HepG2 (cell line): ENCODE measurements around the gene PRR5L. TPM values are rescaled to one million over a fixed set of nuclear protein-coding genes. Genes with fewer than 3 reads are reported as not detected.

Experiments
- ATAC-seq: fragments of 200-7000 bp; cut with Tn5 transposase; 3 replicates; pipeline ENCODE4 v1.9.1; 2020; ENCODE audit warnings: mild to moderate bottlenecking, moderate library complexity
- BruUV-seq: library from RNA; stranded (reverse); fragments of 400-500 nt; replicated peaks from 2 replicates; lab custom pipeline; 2021; lab: Mats Ljungman, UMichigan
- CTCF ChIA-PET: fragments of 300-600 bp; formaldehyde crosslinking; extraction: SDS; loops from one replicate; lab custom pipeline; 2021; ENCODE audit warnings: low total read pairs, inconsistent platforms, low intra/inter-chr PET ratio; lab: Yijun Ruan, JAX
- POLR2A ChIA-PET: fragments of 350-600 bp; sonication (Branson Sonifier 250); formaldehyde crosslinking; loops from one replicate; lab custom pipeline; 2020; ENCODE audit warnings: antibody characterized with exemption, inconsistent platforms; lab: Yijun Ruan, JAX
- DNase-seq: peaks from one replicate; pipeline ENCODE4 v3.0.0-alpha.2; 2015; ENCODE audit warnings: low spot score
- FAIRE-seq: peaks from 3 replicates; lab custom pipeline; 2011; peaks lifted over from hg19 to GRCh38; lab: Jason Lieb, UNC
- H2AFZ ChIP-seq: one replicate; pipeline ENCODE4 v1.6.1; 2011; ENCODE audit warnings: low read length, inconsistent platforms
- H3K27ac ChIP-seq: fragments of 300-600 bp; 3 replicates; pipeline ENCODE4 v1.8.0; 2011; ENCODE audit warnings: mixed run types, mild to moderate bottlenecking, mixed read lengths, low read length, inconsistent platforms; ENCODE audit not compliant: insufficient read depth; ENCODE audit errors: extremely low read length
- H3K27me3 ChIP-seq, 2 experiments: fragments of 200-600 bp in 1 of 2; 2 replicates in 1 of 2; 3 replicates in 1 of 2; pipeline versions ENCODE4 v1.6.0 to v1.8.0; 2011; ENCODE audit warnings: low read length in 2 of 2, mild to moderate bottlenecking in 2 of 2, moderate library complexity in 2 of 2, inconsistent platforms in 1 of 2; ENCODE audit not compliant: insufficient read depth in 2 of 2, control insufficient read depth in 1 of 2
- H3K36me3 ChIP-seq, 2 experiments: fragments of 200-600 bp in 1 of 2; replicated peaks in 1 of 2; 2 replicates in 1 of 2; 3 replicates in 1 of 2; pipeline versions ENCODE4 v1.5.1 to v1.8.0; 2011; ENCODE audit warnings: low read length in 2 of 2, inconsistent platforms in 1 of 2; ENCODE audit not compliant: insufficient read depth in 2 of 2, control insufficient read depth in 1 of 2
- H3K4me1 ChIP-seq: 2 replicates; pipeline ENCODE4 v1.5.1; 2012; ENCODE audit warnings: low read length, inconsistent platforms; ENCODE audit not compliant: insufficient read depth
- H3K4me2 ChIP-seq: 2 replicates; pipeline ENCODE4 v1.6.0; 2011; ENCODE audit warnings: low read depth, low read length, inconsistent platforms
- H3K4me3 ChIP-seq, 3 experiments: fragments of 200-600 bp in 1 of 3; sonication (generic), shearing (Covaris generic) in 1 of 3; replicated peaks in 1 of 3; 2 replicates each; pipeline ENCODE4 v1.5.1; 2011 to 2016; ENCODE audit warnings: low read length in 3 of 3, inconsistent platforms in 2 of 3, low read depth in 2 of 3, mild to moderate bottlenecking in 2 of 3, control low read depth in 1 of 3, mixed read lengths in 1 of 3; ENCODE audit not compliant: insufficient read depth in 1 of 3
- H3K79me2 ChIP-seq: one replicate; pipeline ENCODE4 v1.6.1; 2011; ENCODE audit warnings: low read length, inconsistent platforms; ENCODE audit not compliant: insufficient read depth
- H3K9ac ChIP-seq: 2 replicates; pipeline ENCODE4 v1.6.0; 2011; ENCODE audit warnings: mild to moderate bottlenecking, low read depth, low read length, inconsistent platforms; ENCODE audit not compliant: insufficient read depth
- H3K9me3 ChIP-seq: 2 replicates; pipeline ENCODE4 v1.5.1; 2012; ENCODE audit warnings: mild to moderate bottlenecking, low read length
- H4K20me1 ChIP-seq: 2 replicates; pipeline ENCODE4 v1.6.0; 2011; ENCODE audit warnings: inconsistent platforms, mild to moderate bottlenecking, low read length, moderate library complexity; ENCODE audit not compliant: insufficient read depth
- HNRNPL ChIP-seq: fragments of 200-400 bp; formaldehyde crosslinking; IDR thresholded peaks from 2 replicates; pipeline ENCODE4 v1.6.1; 2017; ENCODE audit warnings: mild to moderate bottlenecking, low read depth, low read length
- MEIS2 ChIP-seq: sonication (generic); formaldehyde crosslinking; IDR thresholded peaks from 2 replicates; pipeline ENCODE4 v1.9.0; 2021; ENCODE audit warnings: mild to moderate bottlenecking, missing genetic modification reagents
- RELA ChIP-seq: sonication (generic); formaldehyde crosslinking; IDR thresholded peaks from 2 replicates; pipeline ENCODE4 v1.4.0; 2020; ENCODE audit warnings: missing genetic modification reagents
- SMARCE1 ChIP-seq: fragments of 450-650 bp; IDR thresholded peaks from 2 replicates; pipeline ENCODE4 v1.6.1; 2017; ENCODE audit warnings: borderline replicate concordance
- TARDBP ChIP-seq: sonication (generic); formaldehyde crosslinking; IDR thresholded peaks from 2 replicates; pipeline ENCODE4 v1.8.0; 2022; ENCODE audit warnings: mild to moderate bottlenecking, missing genetic modification reagents
- ZNF143 ChIP-seq: sonication (generic); formaldehyde crosslinking; IDR thresholded peaks from 2 replicates; pipeline ENCODE4 v1.4.0; 2020; ENCODE audit warnings: missing genetic modification reagents
- ZNF570 ChIP-seq: sonication (generic); formaldehyde crosslinking; IDR thresholded peaks from 2 replicates; pipeline ENCODE4 v1.4.0; 2020; ENCODE audit warnings: mild to moderate bottlenecking, missing genetic modification reagents, borderline replicate concordance
- WGBS: methylation state at CpG from one replicate; pipeline ENCODE4 v1.1.6; 2017; ENCODE audit warnings: low lambda C conversion rate; 5-methylcytosine and 5-hydroxymethylcytosine counted together
- in situ Hi-C: cut with HindIII; loops from 2 replicates; pipeline ENCODE4 v1.10.0; 2017; ENCODE audit warnings: low pct_unique_long_range_greater_than_20kb; ENCODE audit not compliant: extremely low pct_ligation_motif_present
- intact Hi-C: fragments of 100-400 bp; cut with micrococcal nuclease; formaldehyde crosslinking; loops from one replicate; pipeline ENCODE4 v1.10.0; 2022; ENCODE audit not compliant: unreplicated experiment
- polyA plus RNA-seq, 8 experiments: library from polyadenylated mRNA; depleted of rRNA in 3 of 8; stranded (reverse) in 7 of 8; unstranded in 1 of 8; fragments of >200 nt; fragmentation: Illumina TruSeq in 4 of 8; extraction: Trizol in 4 of 8; gene quantifications; 2 replicates each; pipeline versions ENCODE4 v1.2.1 to v1.2.3, GENCODE V29; 2011 to 2016; ENCODE audit warnings: low read depth in 4 of 8, missing spikeins in 1 of 8, mixed read lengths in 1 of 8; ENCODE audit not compliant: insufficient read depth in 1 of 8
- total RNA-seq, 5 experiments: library from RNA; depleted of rRNA; stranded (reverse); fragments of >200 nt; fragmentation: Illumina TruSeq; extraction: Trizol; gene quantifications; 2 replicates each; pipeline ENCODE4 v1.2.3, GENCODE V29; 2016; ENCODE audit warnings: low read depth in 1 of 5
- TF ChIP-seq, protein P1 (sequence below): sonication (generic); formaldehyde crosslinking; IDR thresholded peaks from 2 replicates; pipeline ENCODE4 v1.9.0; 2021; ENCODE audit warnings: mild to moderate bottlenecking, missing genetic modification reagents
- TF ChIP-seq, protein P2 (sequence below): sonication (generic); formaldehyde crosslinking; IDR thresholded peaks from 2 replicates; pipeline ENCODE4 v1.4.0; 2020; ENCODE audit warnings: mild to moderate bottlenecking, missing genetic modification reagents
- TF ChIP-seq, protein P3 (sequence below): sonication (generic); formaldehyde crosslinking; IDR thresholded peaks from 2 replicates; pipeline ENCODE4 v1.4.0; 2020; ENCODE audit warnings: mild to moderate bottlenecking, missing genetic modification reagents
- TF ChIP-seq, protein P4 (sequence below): sonication (generic); formaldehyde crosslinking; IDR thresholded peaks from 2 replicates; pipeline ENCODE4 v1.8.1; 2023; ENCODE audit warnings: missing genetic modification reagents, inconsistent platforms, borderline replicate concordance

PRR5L gene
- total and polyA plus RNA-seq, 2 of the 13 experiments (the other 11 are each of a cell fraction or from before 2014, with no cell fraction given), result 0.16 TPM; not detected in 1

DNA sequence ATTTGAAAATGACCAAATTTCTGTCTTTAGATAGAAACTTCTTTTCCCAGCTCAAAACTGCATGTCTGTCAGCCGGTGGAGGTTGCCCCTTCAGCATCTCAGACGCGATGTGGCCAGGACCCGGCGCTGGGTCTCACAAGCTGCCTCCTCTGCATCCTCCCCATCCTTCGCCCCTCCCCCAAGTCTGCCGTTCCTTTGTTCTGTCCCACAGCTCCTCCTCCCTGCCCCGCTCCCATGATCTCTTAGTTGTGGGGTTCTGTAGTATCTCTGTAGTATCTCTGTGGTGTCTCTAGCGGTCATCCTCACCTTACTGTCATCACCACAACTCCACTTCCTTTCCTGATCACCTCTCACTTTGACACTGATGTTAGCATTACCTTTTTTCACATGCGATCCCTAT lies 164.1 kb downstream of the PRR5L start (continued):
- TF ChIP-seq, protein P1, sequence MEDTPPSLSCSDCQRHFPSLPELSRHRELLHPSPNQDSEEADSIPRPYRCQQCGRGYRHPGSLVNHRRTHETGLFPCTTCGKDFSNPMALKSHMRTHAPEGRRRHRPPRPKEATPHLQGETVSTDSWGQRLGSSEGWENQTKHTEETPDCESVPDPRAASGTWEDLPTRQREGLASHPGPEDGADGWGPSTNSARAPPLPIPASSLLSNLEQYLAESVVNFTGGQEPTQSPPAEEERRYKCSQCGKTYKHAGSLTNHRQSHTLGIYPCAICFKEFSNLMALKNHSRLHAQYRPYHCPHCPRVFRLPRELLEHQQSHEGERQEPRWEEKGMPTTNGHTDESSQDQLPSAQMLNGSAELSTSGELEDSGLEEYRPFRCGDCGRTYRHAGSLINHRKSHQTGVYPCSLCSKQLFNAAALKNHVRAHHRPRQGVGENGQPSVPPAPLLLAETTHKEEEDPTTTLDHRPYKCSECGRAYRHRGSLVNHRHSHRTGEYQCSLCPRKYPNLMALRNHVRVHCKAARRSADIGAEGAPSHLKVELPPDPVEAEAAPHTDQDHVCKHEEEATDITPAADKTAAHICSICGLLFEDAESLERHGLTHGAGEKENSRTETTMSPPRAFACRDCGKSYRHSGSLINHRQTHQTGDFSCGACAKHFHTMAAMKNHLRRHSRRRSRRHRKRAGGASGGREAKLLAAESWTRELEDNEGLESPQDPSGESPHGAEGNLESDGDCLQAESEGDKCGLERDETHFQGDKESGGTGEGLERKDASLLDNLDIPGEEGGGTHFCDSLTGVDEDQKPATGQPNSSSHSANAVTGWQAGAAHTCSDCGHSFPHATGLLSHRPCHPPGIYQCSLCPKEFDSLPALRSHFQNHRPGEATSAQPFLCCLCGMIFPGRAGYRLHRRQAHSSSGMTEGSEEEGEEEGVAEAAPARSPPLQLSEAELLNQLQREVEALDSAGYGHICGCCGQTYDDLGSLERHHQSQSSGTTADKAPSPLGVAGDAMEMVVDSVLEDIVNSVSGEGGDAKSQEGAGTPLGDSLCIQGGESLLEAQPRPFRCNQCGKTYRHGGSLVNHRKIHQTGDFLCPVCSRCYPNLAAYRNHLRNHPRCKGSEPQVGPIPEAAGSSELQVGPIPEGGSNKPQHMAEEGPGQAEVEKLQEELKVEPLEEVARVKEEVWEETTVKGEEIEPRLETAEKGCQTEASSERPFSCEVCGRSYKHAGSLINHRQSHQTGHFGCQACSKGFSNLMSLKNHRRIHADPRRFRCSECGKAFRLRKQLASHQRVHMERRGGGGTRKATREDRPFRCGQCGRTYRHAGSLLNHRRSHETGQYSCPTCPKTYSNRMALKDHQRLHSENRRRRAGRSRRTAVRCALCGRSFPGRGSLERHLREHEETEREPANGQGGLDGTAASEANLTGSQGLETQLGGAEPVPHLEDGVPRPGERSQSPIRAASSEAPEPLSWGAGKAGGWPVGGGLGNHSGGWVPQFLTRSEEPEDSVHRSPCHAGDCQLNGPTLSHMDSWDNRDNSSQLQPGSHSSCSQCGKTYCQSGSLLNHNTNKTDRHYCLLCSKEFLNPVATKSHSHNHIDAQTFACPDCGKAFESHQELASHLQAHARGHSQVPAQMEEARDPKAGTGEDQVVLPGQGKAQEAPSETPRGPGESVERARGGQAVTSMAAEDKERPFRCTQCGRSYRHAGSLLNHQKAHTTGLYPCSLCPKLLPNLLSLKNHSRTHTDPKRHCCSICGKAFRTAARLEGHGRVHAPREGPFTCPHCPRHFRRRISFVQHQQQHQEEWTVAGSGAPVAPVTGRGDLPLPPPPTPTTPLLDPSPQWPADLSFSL (CRISPR knock-in tag), result no peak
- TF ChIP-seq, protein P2, sequence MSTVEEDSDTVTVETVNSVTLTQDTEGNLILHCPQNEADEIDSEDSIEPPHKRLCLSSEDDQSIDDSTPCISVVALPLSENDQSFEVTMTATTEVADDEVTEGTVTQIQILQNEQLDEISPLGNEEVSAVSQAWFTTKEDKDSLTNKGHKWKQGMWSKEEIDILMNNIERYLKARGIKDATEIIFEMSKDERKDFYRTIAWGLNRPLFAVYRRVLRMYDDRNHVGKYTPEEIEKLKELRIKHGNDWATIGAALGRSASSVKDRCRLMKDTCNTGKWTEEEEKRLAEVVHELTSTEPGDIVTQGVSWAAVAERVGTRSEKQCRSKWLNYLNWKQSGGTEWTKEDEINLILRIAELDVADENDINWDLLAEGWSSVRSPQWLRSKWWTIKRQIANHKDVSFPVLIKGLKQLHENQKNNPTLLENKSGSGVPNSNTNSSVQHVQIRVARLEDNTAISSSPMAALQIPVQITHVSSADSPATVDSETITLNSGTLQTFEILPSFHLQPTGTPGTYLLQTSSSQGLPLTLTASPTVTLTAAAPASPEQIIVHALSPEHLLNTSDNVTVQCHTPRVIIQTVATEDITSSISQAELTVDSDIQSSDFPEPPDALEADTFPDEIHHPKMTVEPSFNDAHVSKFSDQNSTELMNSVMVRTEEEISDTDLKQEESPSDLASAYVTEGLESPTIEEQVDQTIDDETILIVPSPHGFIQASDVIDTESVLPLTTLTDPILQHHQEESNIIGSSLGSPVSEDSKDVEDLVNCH (CRISPR knock-in tag), result no peak
- TF ChIP-seq ZNF570 (CRISPR knock-in tag), result no peak
- TF ChIP-seq, all 625 proteins: peak for 0

DNA sequence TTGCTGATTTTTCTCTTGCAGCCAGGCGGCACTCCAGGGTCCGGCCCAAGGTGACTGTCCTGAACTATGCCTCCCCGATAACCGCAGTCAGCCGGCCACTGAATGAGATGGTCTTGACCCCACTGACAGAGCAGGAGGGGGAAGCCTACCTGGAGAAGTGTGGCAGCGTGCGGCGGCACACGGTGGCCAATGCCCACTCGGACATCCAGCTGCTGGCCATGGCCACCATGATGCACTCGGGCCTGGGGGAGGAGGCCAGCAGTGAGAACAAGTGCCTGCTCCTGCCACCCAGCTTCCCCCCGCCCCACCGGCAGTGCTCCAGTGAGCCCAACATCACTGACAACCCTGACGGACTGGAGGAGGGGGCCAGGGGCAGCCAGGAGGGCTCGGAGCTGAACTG lies 166.2 kb downstream of the PRR5L start:
- 71% methylated on average over 6 of the region's 15 CpGs for WGBS
- Histone ChIP-seq H4K20me1 (no peaks in the 10 kb centered on the region), H3K4me3 (no peak overlapping the region), H3K9me3 (no peaks in the 10 kb centered on the region), H3K79me2 (no peaks in the 10 kb centered on the region), H3K4me2 (no peak overlapping the region), H2AFZ (no peak overlapping the region), H3K36me3 (no peaks in the 10 kb centered on the region), H3K27ac (no peak overlapping the region), H3K27me3 (peaks cover 0 to 3% of the 10 kb centered on the region in 2 experiments; a peak in 1 of 5 replicates), H3K9ac (no peak overlapping the region), H3K4me1 (no peaks in the 10 kb centered on the region)
- no TSS peak for BruUV-seq
- FAIRE-seq (no peak), DNase-seq (no peak), ATAC-seq (no peak)
- intact Hi-C loops, result no loop called here
- in situ Hi-C loops, result no loop called here
- ChIA-PET POLR2A (no interaction called here), CTCF (no interaction called here)
- TF ChIP-seq TARDBP (CRISPR knock-in tag) (no peak), MEIS2 (CRISPR knock-in tag) (no peak), RELA (CRISPR knock-in tag) (no peak), ZNF143 (CRISPR knock-in tag) (no peak), HNRNPL (no peak), SMARCE1 (no peak)
- TF ChIP-seq, protein P3, sequence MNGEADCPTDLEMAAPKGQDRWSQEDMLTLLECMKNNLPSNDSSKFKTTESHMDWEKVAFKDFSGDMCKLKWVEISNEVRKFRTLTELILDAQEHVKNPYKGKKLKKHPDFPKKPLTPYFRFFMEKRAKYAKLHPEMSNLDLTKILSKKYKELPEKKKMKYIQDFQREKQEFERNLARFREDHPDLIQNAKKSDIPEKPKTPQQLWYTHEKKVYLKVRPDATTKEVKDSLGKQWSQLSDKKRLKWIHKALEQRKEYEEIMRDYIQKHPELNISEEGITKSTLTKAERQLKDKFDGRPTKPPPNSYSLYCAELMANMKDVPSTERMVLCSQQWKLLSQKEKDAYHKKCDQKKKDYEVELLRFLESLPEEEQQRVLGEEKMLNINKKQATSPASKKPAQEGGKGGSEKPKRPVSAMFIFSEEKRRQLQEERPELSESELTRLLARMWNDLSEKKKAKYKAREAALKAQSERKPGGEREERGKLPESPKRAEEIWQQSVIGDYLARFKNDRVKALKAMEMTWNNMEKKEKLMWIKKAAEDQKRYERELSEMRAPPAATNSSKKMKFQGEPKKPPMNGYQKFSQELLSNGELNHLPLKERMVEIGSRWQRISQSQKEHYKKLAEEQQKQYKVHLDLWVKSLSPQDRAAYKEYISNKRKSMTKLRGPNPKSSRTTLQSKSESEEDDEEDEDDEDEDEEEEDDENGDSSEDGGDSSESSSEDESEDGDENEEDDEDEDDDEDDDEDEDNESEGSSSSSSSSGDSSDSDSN, result no peak
- TF ChIP-seq, protein P4, sequence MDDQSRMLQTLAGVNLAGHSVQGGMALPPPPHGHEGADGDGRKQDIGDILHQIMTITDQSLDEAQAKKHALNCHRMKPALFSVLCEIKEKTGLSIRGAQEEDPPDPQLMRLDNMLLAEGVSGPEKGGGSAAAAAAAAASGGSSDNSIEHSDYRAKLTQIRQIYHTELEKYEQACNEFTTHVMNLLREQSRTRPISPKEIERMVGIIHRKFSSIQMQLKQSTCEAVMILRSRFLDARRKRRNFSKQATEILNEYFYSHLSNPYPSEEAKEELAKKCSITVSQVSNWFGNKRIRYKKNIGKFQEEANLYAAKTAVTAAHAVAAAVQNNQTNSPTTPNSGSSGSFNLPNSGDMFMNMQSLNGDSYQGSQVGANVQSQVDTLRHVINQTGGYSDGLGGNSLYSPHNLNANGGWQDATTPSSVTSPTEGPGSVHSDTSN (CRISPR knock-in tag), result no peak
